NOMO-1 (cell line): ENCODE measurements around the gene TALDO1.

ENCODE experiments used
- DNase-seq, 2 experiments: peaks; one replicate each; lab custom pipeline; 2025; ENCODE audit not compliant: unreplicated experiment in 2 of 2; lab: John Stamatoyannopoulos, UW

TALDO1 gene

DNA sequence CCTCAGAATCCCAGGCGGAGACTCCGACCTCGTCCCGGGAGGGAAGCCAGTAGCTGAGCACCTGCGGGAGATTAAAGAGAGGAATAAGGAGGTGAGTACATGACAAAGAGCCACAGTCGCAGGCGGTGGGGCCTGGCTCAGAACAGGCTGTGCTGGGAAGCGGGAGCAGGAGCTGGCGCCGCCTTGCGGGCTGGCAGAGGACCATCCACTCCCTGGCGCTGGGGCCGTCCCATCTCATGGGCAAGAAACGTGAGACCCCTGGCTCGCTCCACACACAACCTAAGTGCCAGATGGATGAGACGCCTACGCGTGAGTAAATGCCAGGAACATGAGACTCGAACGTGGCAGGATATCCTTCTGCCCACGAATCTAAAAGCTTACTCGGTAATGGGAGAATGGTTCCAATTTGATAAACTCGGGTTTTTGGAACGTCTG, 36.3 kb downstream of the TALDO1 start:
- no peak for DNase-seq

DNA sequence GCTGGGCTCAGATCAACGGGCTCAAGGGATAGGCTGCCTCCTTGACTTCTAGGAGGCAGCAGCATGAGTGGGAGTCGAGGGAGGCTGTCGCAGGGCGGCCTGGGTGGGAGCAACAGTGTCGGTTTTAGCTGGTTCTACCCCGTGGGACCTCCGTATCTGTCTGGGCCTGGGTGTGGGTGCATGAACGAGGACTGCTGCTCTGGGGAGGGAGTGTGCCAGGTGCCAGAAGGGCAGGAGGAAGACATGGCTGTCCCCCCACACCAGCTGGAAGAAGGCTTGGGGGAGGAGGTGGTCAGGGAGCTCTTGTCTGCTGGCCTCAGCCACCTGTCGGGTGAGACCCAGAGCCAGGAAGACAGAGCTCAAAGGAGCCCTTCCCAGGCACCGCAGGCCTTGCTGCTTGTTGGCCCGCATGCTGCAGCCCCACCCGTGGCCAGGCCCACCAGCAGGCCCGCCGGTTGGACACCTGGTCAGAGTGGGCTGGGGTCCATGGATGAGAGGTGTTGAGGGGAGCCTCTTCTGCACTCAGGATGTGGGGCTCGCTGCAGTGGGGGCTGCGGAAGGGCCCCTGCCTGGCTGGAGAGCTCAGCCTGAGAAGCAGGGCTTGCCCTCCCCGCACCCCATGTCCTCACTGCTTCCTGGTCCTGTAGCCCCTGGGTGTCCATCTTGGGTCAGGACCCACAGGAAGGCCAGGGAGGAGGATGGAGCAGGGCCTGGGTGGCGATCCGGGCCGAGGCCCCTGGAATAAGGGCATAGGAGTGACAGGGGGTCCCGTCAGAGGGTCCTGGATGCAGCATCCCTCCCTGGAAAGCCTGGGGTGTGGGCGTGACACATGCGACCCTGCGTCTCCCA, 39.2 kb downstream of the TALDO1 start:
- no peak for DNase-seq

DNA sequence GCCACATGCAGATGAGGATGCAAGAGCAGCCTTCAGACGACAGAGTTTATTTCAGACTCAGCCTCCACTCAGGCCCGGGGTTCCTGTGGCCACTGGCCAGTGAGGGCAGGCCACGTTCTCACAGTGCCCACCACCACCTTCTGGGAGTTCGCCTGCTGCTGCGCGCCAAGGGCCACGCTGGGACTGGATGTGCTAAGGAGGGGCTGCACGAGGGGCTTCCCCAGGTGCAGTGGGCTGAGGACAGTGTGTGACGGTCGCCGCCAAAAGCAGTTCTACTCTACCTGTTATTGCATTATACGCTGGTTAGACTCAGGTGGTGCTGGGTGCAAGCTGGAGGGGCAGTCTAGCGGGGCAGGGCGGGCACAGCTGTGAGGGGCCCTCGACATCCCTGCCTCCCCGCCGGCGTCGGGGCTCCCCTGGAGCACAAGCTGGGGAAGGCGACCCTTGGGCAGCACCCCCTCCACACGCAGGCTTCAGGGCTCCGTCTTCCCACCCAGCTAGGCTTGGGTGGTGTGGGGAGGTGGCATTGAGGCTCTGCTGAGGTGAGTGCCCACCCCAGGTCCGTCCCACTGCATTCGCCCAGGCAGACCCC, 39.9 kb downstream of the TALDO1 start:
- DNase-seq, result no peak

DNA sequence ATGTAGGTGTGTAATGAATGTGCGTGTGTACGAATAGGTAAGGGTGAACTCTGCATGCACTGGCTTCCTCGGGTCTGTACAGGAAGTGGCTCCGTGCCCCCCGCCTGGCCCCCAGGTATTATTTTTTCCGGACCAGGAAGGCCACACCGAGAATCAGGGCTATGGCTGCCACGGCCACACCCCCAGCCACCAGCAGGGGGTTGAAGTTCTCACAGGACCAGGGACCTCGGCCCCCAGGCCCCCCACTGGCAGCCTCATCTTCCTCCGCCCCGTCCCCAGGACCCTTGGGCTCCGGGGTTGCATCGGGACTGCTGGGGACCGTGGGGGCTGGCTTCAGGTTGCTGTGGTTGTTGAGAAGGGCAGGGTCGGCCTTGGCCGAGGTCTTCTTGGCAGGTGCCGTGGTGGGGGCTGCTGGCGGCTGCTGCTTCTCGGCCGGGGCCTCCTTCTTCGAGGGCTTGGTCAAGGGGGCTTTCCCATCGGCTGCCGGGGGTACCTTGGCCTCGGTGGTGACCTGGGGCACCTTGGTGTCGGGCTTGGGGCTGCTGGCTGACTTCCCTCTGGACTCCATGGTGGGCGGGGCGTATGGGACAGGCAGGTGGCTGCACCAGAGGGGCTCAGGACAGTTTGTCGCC, 40.9 kb downstream of the TALDO1 start:
- DNase-seq, result no peak

DNA sequence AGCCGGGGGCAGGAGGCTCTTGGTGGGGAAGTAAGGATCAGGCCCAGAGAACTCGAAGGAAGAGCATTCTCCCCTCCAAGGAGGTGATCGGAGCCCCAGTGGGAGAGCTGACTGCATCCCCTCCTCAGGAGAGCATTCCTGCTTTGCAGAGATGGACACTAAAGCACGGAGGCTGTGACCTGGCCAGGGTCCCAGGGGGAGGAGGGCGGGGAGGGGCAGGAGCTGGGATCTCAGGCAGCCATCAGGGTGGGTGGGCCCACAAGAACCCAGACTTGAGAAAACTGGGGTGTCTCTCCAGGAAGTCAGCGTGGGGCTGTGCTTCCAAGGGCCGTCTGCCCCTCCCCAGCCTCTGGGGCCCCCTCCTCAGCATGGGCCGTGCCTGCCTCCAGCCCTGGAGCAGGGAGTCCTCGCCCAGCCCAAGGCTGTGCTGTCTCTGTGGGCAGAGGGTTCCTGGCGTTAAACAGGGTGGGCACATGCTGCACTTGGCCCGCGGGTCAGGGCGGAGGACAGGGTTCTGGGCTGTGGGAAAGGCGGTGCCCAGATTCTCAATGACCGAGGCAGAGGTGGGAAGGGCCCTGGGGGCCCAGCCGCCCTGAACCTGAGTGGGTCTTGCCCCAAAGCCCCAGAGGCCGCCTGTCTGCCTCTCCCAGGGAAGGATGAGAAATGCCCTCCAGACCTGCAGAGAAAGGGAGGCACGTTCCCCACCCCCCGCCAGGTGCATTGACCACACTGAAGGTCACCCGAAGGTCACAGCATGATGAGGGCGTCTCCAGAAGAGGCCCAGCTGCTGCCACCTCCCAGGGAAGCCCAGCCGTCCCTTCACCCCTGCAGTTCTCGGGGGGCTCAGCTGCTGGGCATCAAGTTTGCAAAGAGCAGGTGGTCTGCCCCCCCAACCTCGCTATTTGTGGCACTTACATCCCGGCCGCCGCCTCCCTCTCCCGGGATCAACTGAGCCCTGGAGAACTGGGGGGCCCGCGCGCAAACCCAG, 42.0 kb downstream of the TALDO1 start:
- no peak for DNase-seq

DNA sequence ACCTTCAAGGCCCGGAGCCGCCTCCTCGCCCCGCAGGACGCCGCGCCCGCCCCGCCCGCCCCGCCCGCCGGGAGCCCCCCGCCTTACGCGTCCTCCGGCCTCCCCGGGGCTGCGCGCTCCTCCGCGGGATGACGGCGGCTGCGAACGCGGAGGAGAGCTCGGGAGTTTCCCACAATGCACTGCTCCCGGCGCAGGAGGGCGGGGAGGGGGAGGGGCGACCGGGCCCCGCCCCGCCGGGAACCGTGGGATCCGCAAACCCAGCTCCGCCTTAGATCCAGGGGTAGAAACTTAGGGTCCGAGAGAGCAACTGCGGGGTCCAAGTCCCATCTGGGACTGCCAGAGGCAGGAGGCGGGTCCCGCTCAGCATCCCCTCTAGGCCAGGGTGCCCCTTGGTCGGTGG, 42.7 kb downstream of the TALDO1 start, which contains the start of gene CEND1:
CEND1 (minus strand) TSS at position 148 of the 400 bp plus-strand sequence. CDS start 1,514 bp downstream, outside the sequence.
- no peak for DNase-seq

DNA sequence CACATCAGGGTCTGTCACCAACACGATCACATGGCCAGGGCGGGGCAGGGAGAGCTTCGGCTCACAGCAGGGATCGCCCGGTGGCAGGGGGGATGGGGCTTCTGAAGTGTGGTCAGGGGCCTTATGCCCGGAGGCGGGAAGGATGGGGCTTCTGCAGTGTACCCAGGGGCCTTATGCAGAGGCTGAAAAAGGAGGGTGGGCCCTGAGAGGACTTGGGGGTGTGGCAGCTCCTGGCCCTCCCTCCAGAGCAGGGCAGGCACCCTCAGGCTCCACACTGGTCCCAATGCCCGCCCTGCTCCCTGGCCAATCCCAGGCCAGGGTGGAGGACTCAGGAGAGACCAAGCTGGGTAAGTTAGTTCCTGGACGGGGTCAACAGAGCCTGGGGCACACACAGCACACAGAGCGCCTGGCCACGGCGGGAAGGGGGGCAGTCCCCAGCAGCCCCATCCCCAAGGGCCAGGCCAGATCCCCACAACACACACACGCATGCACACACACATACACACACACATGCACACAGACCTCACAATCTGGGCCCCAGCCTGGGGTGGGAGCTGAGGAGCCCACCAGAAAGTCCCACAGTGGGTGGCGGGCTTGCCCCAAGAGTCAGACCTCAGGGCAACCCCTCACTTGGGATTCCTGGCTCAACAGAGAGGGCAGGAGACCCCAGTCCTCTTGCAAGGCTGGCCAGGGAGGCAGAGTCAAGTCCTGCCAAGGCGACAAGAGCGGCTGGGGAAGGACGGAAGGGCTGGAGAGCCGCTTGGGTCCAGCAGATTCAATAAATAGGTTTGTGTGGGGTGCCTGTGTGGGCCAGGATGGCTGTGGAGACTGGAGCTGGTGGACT, 43.7 kb downstream of the TALDO1 start:
- DNase-seq, result no peak

DNA sequence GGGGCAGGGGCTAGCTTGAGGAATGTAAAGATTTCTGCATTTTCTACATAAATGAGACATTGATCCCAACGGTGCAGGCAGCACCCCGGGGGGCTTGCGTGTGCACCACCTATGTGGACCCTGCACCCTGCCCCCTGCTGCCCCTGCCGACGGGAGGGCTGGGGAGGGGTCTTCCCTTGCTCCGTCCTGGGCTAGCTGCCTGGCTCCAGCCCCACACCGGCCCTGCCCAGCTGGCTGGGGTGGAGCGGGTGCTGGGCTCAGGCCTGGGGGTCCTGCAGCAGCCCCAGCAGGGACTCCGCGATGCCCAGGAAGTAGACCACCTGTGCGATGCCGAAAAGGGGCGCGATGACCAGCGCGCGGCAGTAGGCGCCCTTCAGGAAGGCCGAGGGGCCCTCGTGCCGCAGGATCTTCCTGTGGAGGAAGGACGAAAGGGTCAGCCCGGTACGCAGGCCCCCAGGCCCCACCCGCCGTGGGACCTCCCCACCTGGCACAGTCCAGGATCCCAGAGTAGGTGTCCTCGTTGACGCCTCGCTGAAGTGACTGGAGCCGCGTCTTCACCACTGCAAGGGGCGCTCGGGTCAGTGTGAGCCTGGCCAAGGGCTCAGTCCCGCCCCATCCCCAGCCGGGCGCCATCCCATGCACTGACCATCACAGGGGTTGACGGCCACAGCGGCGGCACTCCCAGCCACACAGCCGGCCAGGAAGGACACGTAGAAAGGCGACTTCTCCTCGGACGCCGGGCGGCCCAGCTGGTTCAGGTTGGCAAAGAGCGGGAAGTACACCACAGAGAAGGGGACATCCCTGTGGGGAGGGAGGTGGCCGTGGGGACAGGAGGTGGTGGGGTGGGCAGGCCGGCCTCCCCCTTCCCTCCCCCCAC, 44.6 kb downstream of the TALDO1 start:
- no peak for DNase-seq

DNA sequence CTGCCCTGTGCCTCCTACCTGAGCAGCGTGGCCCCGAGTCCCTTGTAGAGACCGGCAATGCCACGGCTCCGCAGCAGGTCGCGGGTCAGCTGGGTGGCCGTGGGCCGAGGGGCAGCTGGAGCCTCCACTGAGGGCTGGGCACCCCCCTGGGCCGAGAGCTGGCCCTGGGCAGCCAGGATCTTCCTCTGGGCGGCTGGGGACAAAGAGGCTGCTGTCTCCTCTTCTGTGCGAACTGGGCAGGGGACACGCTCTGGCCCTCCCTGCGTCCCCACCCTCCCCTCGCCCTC, 45.2 kb downstream of the TALDO1 start:
- DNase-seq, result no peak

DNA sequence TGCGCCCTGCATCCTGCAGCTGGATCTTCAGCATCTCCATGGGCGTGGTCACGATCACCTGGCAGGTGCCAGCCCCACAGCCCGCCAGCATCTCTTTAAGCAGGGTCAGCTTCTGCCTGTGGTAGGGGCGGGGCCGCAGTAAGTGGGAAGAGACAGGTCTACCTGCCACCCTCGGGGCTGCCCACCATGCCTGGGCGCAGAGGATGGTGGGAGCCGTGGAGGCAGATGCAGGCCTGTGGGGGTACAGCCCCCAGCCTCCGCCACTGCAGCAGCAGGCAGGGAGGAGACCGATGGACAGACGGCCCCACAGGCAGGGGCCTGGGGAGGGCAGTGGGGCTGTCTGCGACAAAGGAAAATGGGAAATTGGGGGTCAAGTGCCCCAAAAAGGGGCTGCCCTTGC, 45.6 kb downstream of the TALDO1 start:
- DNase-seq, result no peak

DNA sequence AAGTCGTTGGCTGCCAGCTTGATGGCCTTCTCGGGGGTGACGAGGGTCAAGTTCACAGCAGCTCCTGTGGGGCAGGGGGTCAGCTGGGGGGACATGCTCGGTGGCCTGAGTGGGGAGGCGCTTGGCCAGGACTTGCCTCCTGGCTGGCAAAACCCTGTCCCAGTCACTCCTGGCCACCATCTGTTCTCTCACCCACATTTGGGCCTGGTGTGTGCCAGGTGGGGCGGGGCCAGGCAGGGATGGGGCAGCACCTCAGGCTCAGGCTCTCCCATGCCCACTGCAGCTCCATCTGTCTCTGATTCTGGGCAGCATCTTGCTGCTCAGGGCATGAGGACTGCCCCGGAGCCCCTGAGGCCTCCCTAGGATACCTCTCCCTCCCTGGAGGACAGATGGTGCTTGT, 46.3 kb downstream of the TALDO1 start:
- DNase-seq, result no peak

DNA sequence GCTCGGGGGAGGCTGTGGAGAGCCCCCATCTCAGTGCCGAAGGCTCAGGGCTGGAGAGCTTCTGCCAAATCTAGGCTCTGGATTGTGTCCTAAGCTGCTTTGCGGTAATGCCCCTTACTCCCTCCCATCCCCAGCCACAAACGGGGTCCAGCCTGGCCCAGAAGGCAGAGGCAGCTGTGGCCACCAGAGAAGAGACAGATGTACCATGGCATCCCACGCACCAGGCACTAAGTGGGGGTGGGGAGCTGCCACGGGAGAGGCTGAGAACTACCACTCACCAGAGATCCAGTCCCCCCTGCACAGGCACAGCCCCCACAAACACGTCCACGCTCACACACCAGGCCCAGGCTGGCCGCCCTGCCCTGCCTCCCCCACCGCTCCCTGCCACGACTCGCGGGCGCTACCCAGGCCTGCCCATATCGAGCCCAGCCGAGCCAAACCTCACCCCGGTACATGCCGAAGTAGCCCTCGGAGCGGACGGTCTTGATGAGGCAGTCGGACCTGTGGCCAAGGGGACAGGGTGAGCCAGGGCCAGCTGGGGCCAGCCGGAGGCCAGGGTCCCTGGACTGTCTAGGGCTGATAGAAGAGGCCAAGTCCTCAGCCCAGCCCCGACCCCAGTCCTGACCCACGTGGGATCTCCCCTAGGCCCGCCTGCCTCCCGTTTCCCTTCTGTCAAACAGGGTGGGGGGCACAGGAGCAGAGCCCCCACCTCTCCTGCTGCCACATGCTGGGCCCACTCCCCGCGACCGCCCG, 46.9 kb downstream of the TALDO1 start:
- no peak for DNase-seq

DNA sequence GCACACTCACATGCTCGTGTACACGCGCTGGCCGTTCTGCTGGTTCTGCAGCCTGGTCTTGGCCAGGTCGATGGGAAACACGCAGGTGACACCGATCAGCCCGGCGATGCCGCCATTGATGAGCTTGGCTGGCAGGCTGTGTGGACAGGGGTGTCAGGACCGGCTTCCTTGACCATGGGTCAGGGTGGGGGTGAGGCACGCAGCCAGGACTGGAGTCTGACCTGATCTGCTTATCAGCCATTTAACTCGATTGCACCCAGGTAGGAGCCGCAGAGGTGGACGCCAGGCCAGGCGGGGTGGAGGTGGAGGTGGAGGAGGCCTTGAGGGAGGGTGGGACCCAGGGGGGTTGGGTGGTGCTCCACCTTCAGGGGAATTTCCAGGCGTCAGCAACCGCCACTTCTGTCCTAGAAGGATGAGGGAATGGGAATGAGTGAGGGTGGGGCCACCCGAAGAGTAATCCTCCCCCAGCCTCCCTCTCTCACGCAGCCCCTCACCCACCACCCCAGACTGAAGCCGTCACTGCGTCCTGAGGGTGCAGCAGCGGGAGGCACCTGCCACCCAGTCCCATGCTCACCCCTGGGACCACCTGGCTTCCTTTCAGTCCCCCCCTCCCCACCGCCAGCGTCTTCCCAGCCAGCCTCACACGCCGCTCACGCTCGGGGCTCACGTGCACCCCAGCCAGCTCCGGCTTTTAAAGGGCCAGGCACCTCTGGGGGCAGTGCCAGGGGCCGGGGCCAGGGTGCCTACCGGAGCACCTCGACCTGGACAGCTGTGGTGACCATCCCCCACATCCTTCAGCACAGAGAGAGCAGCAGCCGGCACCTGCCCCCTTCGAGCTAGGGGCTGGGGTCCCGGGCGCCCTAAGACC, 47.7 kb downstream of the TALDO1 start:
- DNase-seq, result no peak

DNA sequence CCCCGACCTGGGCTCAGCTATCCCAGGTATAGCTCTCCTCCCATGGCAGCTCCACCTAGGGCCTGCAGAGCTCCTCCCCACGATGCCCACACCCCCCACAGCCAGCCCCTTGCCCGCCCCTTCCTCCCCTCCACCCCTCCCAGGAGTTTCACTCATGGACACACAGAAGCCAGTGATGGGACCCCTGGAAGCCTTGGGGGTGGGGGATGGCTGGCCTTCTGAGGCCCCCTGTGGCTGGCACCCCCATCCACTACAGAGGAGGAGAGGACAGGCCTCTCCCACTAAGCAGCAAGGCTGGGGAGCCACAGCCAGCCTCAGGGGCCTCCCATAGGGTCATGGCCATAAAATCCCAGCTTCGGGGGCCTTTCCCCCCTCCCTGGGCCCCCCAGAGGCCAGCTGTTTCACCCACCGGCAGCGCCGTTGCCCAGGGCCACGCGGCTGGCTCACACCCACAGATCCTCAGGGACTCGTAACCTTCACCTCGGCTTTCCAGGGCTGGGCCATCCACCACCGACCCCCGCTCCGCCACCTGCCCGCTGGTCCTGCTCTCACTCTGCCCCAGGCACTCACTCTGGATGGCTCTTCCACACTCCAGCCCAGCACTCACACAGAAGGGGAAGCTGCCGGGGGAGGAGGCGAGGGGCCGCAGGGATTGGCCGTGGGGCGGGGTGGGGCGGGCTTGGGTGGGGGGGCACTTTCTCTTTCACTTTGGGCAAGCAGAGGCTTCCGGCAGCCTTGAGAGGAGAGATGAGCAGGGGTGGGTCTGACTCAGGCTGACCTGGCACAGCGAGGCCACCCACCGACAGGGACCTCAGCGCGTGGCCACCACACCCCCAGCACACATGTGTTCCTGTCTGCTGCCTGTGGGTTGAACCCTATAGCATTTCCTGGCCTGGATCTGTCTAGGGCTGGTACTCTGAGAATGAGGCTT, 48.6 kb downstream of the TALDO1 start:
- DNase-seq, result peak; percentile 83 to 88

DNA sequence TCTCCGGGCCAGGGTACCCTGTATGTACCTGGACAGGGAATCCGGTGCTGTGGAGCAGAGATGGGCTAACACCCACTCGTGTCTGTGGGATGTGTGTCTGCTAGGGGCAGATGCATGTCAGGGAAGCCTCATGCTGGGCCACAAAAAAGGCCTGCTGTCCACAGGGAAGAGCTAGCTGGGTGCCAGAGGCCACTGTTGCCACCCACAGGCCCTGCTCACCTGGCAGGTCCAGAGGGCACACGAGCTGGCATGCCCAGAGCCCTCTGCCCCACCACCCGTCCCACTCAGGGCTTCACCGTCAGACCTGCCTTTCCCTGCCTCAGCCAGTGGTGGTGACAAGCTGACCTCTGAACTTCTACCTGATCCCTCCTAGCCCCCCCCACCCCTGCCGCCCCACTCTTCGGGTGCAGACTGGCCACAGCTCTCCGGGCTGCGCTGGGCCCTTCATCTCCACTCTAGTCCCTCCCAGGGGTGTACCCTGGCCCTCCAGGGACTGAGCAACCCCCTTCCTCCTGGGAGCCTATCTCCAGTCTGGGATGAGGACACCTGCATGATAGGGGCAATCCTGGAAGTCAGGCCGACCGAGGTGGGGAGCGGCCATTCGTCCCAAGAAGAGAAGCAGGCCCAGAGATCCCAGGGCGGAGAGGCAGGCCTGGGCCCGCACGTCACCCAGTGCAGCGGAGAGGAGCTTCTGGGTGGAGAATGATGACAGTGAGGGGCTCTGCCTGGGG, 49.5 kb downstream of the TALDO1 start:
- no peak for DNase-seq
